ENCODE results near the gene HSPBAP1.
"Not testable (repeated sequence)": the region's sequence is repeated elsewhere in the genome, so short reads cannot be mapped to it uniquely, and the experiment has no call there.

Gene HSPBAP1

GRCh38 chr3:122719273-122719921, 74.2 kb downstream of the HSPBAP1 start:
- no peaks in the 10 kb centered on the region for H3K9me3 ChIP-seq (ENCODE audit: control insufficient read depth, low read length)
- DNase-seq, result no peak
- H3K4me3 ChIP-seq (ENCODE audit: insufficient read depth, low read depth, low read length, poor library complexity, severe bottlenecking), result no peak overlapping the region
- H3K27ac ChIP-seq (ENCODE audit: insufficient read depth, low read length, poor library complexity, severe bottlenecking), result no peak overlapping the region
- no peaks in the 10 kb centered on the region for H3K4me1 ChIP-seq (ENCODE audit: control insufficient read depth, insufficient read depth, low read length, poor library complexity, severe bottlenecking)
- peaks cover 73% of the 10 kb centered on the region for H3K36me3 ChIP-seq (ENCODE audit: control insufficient read depth, insufficient read depth, low read length)
- no peaks in the 10 kb centered on the region for H3K27me3 ChIP-seq (replicated peaks; ENCODE audit: control insufficient read depth, insufficient read depth, low read length, poor library complexity, severe bottlenecking)

- no peak overlapping the region for H3K27ac ChIP-seq (ENCODE audit: insufficient read depth, low read length, poor library complexity, severe bottlenecking)
- H3K27me3 ChIP-seq (replicated peaks; ENCODE audit: control insufficient read depth, insufficient read depth, low read length, poor library complexity, severe bottlenecking), result no peaks in the 10 kb centered on the region
- H3K4me3 ChIP-seq (ENCODE audit: insufficient read depth, low read depth, low read length, poor library complexity, severe bottlenecking), result no peak overlapping the region
- no peaks in the 10 kb centered on the region for H3K9me3 ChIP-seq (ENCODE audit: control insufficient read depth, low read length)
- peaks cover 86% of the 10 kb centered on the region for H3K36me3 ChIP-seq (ENCODE audit: control insufficient read depth, insufficient read depth, low read length)
- no peaks in the 10 kb centered on the region for H3K4me1 ChIP-seq (ENCODE audit: control insufficient read depth, insufficient read depth, low read length, poor library complexity, severe bottlenecking)
- DNase-seq, result no peak
These were observed 77.0 kb downstream of the HSPBAP1 start for GRCh38 chr3:122716667-122717066.

- Histone ChIP-seq H3K4me1 (ENCODE audit: control insufficient read depth, insufficient read depth, low read length, poor library complexity, severe bottlenecking) (no peaks in the 10 kb centered on the region), H3K27me3 (replicated peaks; ENCODE audit: control insufficient read depth, insufficient read depth, low read length, poor library complexity, severe bottlenecking) (no peaks in the 10 kb centered on the region), H3K36me3 (ENCODE audit: control insufficient read depth, insufficient read depth, low read length) (peaks cover 73% of the 10 kb centered on the region), H3K4me3 (ENCODE audit: insufficient read depth, low read depth, low read length, poor library complexity, severe bottlenecking) (no peak overlapping the region), H3K9me3 (ENCODE audit: control insufficient read depth, low read length) (no peaks in the 10 kb centered on the region), H3K27ac (ENCODE audit: insufficient read depth, low read length, poor library complexity, severe bottlenecking) (no peak overlapping the region)
- no peak for DNase-seq
These were observed 79.4 kb downstream of the HSPBAP1 start for GRCh38 chr3:122714273-122714672.

GRCh38 chr3:122710616-122711251, 82.9 kb downstream of the HSPBAP1 start:
- DNase-seq; H3K27me3 ChIP-seq (replicated peaks; ENCODE audit: control insufficient read depth, insufficient read depth, low read length, poor library complexity, severe bottlenecking); H3K9me3 ChIP-seq (ENCODE audit: control insufficient read depth, low read length); H3K4me3 ChIP-seq (ENCODE audit: insufficient read depth, low read depth, low read length, poor library complexity, severe bottlenecking); H3K4me1 ChIP-seq (ENCODE audit: control insufficient read depth, insufficient read depth, low read length, poor library complexity, severe bottlenecking); H3K27ac ChIP-seq (ENCODE audit: insufficient read depth, low read length, poor library complexity, severe bottlenecking): not testable (repeated sequence)
- peaks cover 45% of the 10 kb centered on the region for H3K36me3 ChIP-seq (ENCODE audit: control insufficient read depth, insufficient read depth, low read length)

GRCh38 chr3:122705379-122705778, 88.3 kb downstream of the HSPBAP1 start:
- H3K27me3 ChIP-seq (replicated peaks; ENCODE audit: control insufficient read depth, insufficient read depth, low read length, poor library complexity, severe bottlenecking), result no peaks in the 10 kb centered on the region
- H3K9me3 ChIP-seq (ENCODE audit: control insufficient read depth, low read length), result no peaks in the 10 kb centered on the region
- no peaks in the 10 kb centered on the region for H3K4me1 ChIP-seq (ENCODE audit: control insufficient read depth, insufficient read depth, low read length, poor library complexity, severe bottlenecking)
- H3K27ac ChIP-seq (ENCODE audit: insufficient read depth, low read length, poor library complexity, severe bottlenecking), result no peak overlapping the region
- DNase-seq, result no peak
- no peak overlapping the region for H3K4me3 ChIP-seq (ENCODE audit: insufficient read depth, low read depth, low read length, poor library complexity, severe bottlenecking)
- H3K36me3 ChIP-seq (ENCODE audit: control insufficient read depth, insufficient read depth, low read length), result peaks cover 41% of the 10 kb centered on the region

GRCh38 chr3:122700193-122700592, 93.4 kb downstream of the HSPBAP1 start:
- DNase-seq, result no peak
- H3K36me3 ChIP-seq (ENCODE audit: control insufficient read depth, insufficient read depth, low read length), result peaks cover 76% of the 10 kb centered on the region
- H3K4me3 ChIP-seq (ENCODE audit: insufficient read depth, low read depth, low read length, poor library complexity, severe bottlenecking), result no peak overlapping the region
- H3K27ac ChIP-seq (ENCODE audit: insufficient read depth, low read length, poor library complexity, severe bottlenecking), result no peak overlapping the region
- H3K27me3 ChIP-seq (replicated peaks; ENCODE audit: control insufficient read depth, insufficient read depth, low read length, poor library complexity, severe bottlenecking), result no peaks in the 10 kb centered on the region
- no peaks in the 10 kb centered on the region for H3K9me3 ChIP-seq (ENCODE audit: control insufficient read depth, low read length)
- no peaks in the 10 kb centered on the region for H3K4me1 ChIP-seq (ENCODE audit: control insufficient read depth, insufficient read depth, low read length, poor library complexity, severe bottlenecking)

- Histone ChIP-seq H3K36me3 (ENCODE audit: control insufficient read depth, insufficient read depth, low read length) (peaks cover 86% of the 10 kb centered on the region), H3K27ac (ENCODE audit: insufficient read depth, low read length, poor library complexity, severe bottlenecking) (no peak overlapping the region)
- no peak for DNase-seq
These were observed 95.5 kb downstream of the HSPBAP1 start for GRCh38 chr3:122697952-122698620.

GRCh38 chr3:122695927-122696561, 97.6 kb downstream of the HSPBAP1 start:
- DNase-seq, result no peak
- H3K4me1 ChIP-seq (ENCODE audit: control insufficient read depth, insufficient read depth, low read length, poor library complexity, severe bottlenecking), result no peaks in the 10 kb centered on the region
- H3K27ac ChIP-seq (ENCODE audit: insufficient read depth, low read length, poor library complexity, severe bottlenecking), result no peak overlapping the region
- H3K36me3 ChIP-seq (ENCODE audit: control insufficient read depth, insufficient read depth, low read length), result peaks cover 84% of the 10 kb centered on the region
- H3K4me3 ChIP-seq (ENCODE audit: insufficient read depth, low read depth, low read length, poor library complexity, severe bottlenecking), result no peak overlapping the region
- no peaks in the 10 kb centered on the region for H3K9me3 ChIP-seq (ENCODE audit: control insufficient read depth, low read length)
- H3K27me3 ChIP-seq (replicated peaks; ENCODE audit: control insufficient read depth, insufficient read depth, low read length, poor library complexity, severe bottlenecking), result no peaks in the 10 kb centered on the region

More at GRCh38 chr3:122697952-122698620, 95.5 kb downstream of the HSPBAP1 start:
- H3K4me3 ChIP-seq (ENCODE audit: insufficient read depth, low read depth, low read length, poor library complexity, severe bottlenecking), result no peak overlapping the region
- no peaks in the 10 kb centered on the region for H3K9me3 ChIP-seq (ENCODE audit: control insufficient read depth, low read length)
- H3K4me1 ChIP-seq (ENCODE audit: control insufficient read depth, insufficient read depth, low read length, poor library complexity, severe bottlenecking), result no peaks in the 10 kb centered on the region
- no peaks in the 10 kb centered on the region for H3K27me3 ChIP-seq (replicated peaks; ENCODE audit: control insufficient read depth, insufficient read depth, low read length, poor library complexity, severe bottlenecking)

GRCh38 chr3:122694966-122695365, 98.7 kb downstream of the HSPBAP1 start:
- H3K4me1 ChIP-seq (ENCODE audit: control insufficient read depth, insufficient read depth, low read length, poor library complexity, severe bottlenecking), result no peaks in the 10 kb centered on the region
- H3K27me3 ChIP-seq (replicated peaks; ENCODE audit: control insufficient read depth, insufficient read depth, low read length, poor library complexity, severe bottlenecking), result no peaks in the 10 kb centered on the region
- H3K9me3 ChIP-seq (ENCODE audit: control insufficient read depth, low read length), result no peaks in the 10 kb centered on the region
- H3K4me3 ChIP-seq (ENCODE audit: insufficient read depth, low read depth, low read length, poor library complexity, severe bottlenecking), result no peak overlapping the region
- no peak for DNase-seq
- peaks cover 74% of the 10 kb centered on the region for H3K36me3 ChIP-seq (ENCODE audit: control insufficient read depth, insufficient read depth, low read length)
- no peak overlapping the region for H3K27ac ChIP-seq (ENCODE audit: insufficient read depth, low read length, poor library complexity, severe bottlenecking)

- peaks cover 54% of the 10 kb centered on the region for H3K36me3 ChIP-seq (ENCODE audit: control insufficient read depth, insufficient read depth, low read length)
- no peak overlapping the region for H3K4me3 ChIP-seq (ENCODE audit: insufficient read depth, low read depth, low read length, poor library complexity, severe bottlenecking)
- no peaks in the 10 kb centered on the region for H3K4me1 ChIP-seq (ENCODE audit: control insufficient read depth, insufficient read depth, low read length, poor library complexity, severe bottlenecking)
- no peak overlapping the region for H3K27ac ChIP-seq (ENCODE audit: insufficient read depth, low read length, poor library complexity, severe bottlenecking)
- no peaks in the 10 kb centered on the region for H3K27me3 ChIP-seq (replicated peaks; ENCODE audit: control insufficient read depth, insufficient read depth, low read length, poor library complexity, severe bottlenecking)
- H3K9me3 ChIP-seq (ENCODE audit: control insufficient read depth, low read length), result no peaks in the 10 kb centered on the region
- DNase-seq, result no peak
These were observed 101.0 kb downstream of the HSPBAP1 start for GRCh38 chr3:122692674-122693073.
